Measurements from ENCODE around the gene OR2A1.
"Not testable (repeated sequence)": the region's sequence is repeated elsewhere in the genome, so short reads cannot be mapped to it uniquely, and the experiment has no call there.

OR2A1 gene

DNA sequence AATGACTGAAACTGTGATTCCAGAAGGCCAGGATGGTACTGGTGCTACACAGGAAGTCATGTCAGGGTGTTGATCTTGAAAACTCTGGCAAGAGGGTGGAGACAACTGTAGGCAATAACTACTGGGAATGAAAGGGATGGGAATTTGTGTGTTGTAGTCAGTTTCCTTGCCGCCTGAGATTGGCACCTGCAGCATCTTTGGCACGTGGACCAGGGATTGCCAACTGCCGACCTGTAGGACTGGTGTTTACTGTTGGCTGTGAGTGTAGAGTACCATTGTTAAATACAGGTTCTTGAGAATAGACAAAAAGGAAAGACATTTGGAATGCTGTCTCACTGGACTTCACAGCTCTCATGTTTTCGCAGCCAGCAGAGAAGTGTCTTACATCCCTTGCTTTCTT, 11.1 kb downstream of the OR2A1 start:
- DNase-seq (ENCODE audit: low read depth in 4 of 4, low spot score in 1 of 4): not testable (repeated sequence)

DNA sequence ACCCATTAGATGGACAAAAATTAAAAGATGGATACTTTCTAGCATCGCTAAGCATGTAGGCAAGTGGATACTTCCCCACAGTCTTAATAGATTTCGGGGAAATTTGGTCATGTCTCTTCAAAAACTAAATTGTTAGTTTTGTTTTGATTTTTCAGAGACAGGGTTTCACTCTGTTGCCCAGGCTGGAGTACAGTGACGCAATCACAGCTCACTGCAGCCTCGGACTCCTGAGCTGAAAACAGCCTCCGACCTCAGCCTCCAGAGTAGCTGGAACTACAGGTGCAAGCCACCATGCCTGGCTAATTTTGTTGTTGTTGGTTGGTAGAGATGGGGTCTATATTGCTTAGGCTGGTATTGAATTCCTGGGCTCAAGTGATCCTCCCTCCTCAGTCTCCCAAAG, 13.6 kb downstream of the OR2A1 start:
- not testable (repeated sequence) for DNase-seq (ENCODE audit: low read depth in 4 of 4, low spot score in 1 of 4)

DNA sequence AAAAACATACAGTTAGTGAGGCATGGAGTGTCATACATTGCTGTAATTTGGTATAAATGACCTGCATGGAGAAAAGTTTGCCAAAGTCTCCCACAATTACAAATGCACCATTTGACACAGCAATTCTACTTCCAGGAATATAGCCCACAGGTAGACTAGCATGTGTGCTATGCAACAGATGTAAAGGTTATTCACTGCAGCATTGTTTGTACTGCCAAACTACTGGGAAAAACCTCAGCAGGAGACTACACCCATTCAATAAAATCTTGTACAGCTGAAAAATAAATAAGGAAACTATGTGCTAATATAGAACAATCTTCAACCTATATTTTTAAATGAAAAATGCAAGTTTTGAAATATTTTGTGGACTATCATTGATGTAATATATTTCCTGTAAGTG, 17.8 kb downstream of the OR2A1 start:
- not testable (repeated sequence) for DNase-seq (ENCODE audit: low read depth in 4 of 4, low spot score in 1 of 4)

DNA sequence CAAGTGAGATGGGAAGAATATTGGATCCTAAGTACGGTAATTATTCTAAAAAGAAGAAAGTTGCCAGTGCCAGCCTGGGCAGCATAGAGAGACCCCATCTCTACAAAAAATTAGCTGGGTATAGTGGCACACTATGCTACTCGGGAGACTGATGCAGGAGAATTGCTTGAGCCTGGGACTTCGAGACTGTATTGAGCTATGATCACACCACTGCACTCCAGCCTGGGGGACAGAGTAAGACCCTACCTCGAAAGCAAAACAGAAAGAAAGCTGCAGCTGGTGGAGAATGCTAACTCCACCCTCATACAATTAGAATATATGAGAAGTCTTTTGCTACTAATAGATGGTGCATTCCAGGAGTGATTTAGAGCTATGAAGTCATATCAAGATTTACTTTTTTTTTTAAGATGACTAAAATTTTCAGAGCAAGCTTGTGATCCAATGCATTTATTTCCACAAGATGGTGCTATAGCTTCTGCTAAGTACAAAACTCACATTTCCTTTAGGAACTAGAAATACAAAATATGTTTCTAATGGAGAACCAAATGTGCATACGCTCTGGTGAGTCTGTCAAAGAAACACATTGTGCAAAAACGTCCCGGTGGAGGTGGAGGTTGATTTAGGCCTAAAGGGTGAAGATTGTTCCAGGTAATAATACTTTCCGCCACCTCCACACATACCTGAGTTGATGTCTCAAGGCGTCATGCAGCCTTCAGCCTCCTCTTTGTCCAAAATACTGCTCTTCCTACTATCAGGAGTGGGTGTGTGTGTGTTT, 19.2 kb downstream of the OR2A1 start:
- not testable (repeated sequence) for DNase-seq (ENCODE audit: low read depth in 4 of 4, low spot score in 1 of 4)

DNA sequence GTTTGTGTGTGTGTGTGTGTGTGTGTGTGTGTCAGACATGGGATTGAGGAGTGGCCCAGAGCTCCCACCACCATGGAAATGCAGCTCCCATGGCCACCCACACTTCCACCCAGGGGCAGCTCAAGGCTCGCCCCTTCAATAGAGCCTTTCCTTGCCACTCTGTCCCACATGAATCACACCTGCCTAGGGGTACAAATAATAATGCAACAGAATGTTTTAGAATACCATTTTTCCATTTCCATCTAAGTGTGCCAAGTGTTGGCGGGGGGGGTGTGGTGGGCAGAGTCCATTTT, 19.7 kb downstream of the OR2A1 start:
- DNase-seq (ENCODE audit: low read depth in 4 of 4, low spot score in 1 of 4): not testable (repeated sequence)

DNA sequence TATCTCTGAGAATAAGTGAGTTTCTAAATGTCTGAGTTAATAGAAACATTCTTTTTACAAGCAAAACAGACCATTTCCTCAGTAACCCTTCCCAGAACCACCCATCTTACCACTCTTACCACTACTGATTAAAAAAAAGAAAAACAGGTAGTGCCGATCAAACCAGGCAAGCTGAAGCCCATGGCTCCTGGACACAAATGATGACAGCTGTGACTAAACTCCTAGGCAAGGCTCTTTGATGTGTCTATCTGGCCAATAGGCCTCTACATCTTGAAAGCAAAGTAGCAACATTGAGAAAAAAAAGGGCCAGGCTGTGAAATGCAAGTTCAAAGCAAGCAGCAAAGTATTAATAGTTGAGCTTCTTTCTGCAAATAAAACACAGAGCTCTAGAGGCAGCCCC, 36.4 kb downstream of the OR2A1 start:
- DNase-seq (ENCODE audit: low read depth in 4 of 4, low spot score in 1 of 4): not testable (repeated sequence)

DNA sequence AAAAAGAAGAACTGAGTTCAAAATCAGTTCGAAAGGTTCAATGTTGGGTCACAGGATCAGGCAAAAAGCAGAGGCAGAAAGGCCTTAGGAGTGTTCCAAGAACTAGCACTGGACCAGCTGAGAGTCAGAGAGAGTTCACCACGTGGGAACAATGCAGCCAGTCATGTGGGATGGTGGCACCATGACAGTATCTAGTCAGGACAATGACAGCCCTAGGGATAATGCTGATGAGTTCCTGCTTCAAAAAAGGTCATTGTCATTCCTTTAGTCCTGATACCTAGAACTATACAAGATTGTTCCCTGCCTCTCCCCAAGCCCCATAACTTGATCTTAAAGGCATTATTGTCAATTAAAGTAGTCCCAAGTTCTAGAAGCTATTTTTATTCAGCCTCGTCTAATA, 39.4 kb downstream of the OR2A1 start:
- DNase-seq (ENCODE audit: low read depth in 4 of 4, low spot score in 1 of 4): not testable (repeated sequence)

DNA sequence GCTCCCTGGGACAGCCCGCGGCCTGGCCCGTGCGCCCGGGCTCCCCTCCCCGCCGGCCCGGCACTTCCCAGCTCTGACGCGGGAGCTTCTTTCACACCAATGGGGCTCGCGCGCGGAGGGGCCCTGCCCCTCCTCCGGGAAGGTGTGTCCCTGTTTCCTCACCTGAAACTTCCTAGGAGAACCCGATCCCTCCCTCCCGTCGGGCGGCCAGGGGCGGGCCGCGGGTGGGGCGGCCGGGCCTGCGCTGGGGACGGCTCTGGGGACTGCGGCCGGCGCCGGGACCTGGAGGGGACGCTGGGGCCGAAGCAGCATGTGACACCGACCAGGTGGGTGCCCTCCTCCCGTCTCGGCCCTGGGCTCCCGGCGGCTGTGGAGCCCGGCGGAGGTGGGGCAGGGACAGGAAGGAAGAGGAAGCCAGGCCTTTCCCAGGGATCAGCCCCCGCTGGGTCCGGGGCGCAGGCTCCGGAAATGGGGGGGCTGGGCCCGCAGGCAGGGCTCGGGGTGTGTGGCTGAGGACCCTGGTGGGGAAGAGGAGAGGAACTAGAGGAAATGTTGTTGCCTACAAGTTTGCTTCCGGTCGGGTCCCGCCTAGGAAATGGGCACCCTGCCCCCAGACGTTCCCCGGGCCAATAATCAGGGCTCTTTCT, 43.1 kb downstream of the OR2A1 start, which contains the start of gene ARHGEF5:
TSS of gene ARHGEF5 (plus strand) at position 227 of the 647 bp plus-strand sequence. CDS start 7,268 bp downstream, outside the sequence.
- DNase-seq (ENCODE audit: low read depth in 4 of 4, low spot score in 1 of 4): not testable (repeated sequence)

DNA sequence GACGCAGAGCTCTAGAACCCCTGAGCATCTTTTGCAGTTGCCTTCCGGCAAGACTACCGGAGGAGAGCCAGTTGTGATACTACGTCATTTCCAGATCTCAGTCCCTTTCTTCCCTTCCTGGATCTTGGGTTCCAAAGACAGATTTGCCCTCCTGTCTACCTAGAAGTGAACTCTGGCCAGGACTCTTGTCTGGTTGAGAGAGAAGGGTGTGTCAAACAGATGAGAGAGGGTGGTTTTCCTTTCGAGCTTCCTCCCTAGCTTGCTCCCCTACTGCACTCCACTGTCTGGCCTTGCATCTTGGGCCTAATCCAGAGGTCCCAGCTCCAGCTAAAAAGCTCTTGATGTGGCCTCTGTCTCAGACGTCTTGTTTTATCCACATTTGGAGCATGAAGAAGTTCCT, 44.0 kb downstream of the OR2A1 start:
- DNase-seq (ENCODE audit: low read depth in 4 of 4, low spot score in 1 of 4): not testable (repeated sequence)

DNA sequence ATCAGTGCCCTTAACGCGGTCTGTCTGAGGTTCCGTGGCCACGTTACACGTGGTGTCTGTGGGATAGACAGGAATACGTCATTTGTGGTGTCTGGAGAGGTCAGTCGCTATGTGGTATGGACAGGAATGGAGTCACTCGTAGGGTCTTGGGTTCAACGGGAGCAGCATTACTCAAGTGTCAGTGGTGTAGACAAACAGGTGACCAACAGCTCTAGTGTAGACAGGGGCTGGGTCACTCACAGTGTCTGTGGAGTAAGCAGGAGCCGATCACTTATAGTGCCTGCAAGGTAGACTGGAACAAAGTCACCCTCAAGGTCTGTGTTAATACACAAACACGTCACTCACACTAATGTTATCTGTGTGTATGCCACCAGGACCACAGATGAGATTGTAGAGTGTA, 44.6 kb downstream of the OR2A1 start:
- DNase-seq (ENCODE audit: low read depth in 4 of 4, low spot score in 1 of 4): not testable (repeated sequence)

DNA sequence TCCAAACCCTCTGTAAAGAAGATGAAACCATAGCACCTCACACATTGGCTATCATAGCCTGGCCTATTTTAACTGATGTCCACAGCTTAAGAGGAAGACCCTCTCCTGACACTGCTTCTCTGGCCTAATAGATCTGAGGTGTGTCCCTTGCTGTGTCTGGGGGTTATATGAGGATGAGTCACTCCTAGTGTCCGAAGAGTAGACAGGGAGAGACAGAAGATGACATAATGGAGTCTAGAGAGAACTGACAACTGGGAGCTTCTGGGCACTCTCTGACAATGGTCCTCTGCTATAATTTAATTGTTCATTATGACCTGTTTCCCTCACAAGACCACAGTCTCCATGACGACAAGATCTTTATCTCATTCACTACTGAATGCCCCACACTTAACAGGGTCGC, 49.8 kb downstream of the OR2A1 start:
- DNase-seq (ENCODE audit: low read depth in 4 of 4, low spot score in 1 of 4): not testable (repeated sequence)

DNA sequence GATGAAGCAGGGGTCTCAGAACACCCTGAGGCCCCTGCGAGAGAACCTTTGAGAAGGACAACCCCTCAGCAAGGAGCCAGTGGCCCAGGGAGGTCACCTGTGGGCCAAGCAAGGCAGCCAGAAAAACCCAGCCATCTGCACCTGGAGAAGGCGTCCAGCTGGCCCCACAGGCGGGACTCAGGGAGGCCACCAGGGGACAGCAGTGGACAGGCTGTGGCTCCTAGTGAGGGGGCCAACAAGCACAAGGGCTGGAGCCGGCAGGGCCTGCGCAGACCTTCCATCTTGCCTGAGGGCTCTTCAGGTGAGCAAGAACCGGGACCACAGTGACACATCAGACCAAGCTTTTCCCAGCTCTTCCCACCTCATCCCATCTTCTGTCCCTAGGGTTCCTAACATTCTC, 53.3 kb downstream of the OR2A1 start:
- not testable (repeated sequence) for DNase-seq (ENCODE audit: low read depth in 4 of 4, low spot score in 1 of 4)

DNA sequence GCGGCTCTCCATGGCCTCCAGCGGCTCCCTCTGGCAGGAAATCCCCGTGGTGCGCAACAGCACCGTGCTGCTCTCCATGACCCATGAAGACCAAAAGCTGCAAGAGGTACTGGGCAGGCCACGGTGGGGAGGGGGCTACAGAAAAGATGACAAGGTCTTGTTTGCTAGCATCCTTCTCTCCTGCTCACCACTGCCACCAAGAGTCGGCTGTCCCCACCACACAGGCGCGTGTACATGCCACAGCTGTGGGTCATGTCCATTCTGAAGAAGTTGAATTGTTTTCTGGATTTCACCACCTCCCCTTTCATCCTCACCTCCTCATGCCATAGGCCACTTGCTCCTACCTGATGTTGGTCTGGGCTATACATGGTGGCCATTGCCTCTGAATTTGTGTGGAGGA, 55.0 kb downstream of the OR2A1 start:
- not testable (repeated sequence) for DNase-seq (ENCODE audit: low read depth in 4 of 4, low spot score in 1 of 4)

DNA sequence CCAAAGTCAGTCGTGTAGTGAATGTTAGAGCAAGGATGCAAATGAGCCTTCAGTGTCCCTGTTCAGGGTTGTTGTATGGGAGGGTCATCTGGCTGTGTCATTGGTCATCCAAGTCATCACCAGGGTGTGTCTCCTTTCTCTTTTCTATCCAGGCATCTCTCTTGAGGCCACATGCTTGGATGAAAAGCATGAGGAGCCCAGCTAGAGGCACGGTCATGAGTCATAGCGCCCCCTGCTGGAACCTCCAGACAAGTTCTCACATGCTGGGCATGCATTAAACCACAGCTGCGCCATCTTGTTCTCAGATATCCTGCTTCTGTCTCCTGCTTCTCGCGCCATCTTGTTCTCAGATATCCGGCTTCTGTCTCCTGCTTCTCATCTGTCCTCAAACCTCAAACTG, 57.0 kb downstream of the OR2A1 start:
- not testable (repeated sequence) for DNase-seq (ENCODE audit: low read depth in 4 of 4, low spot score in 1 of 4)
